Posterior cingulate gyrus (tissue), 11 donors: Measurements from ENCODE around the gene SERPINA12.
A peak's percentile ranks its signal among the peaks of the same experiment; 100 is the strongest.
"Not testable (repeated sequence)": the region's sequence is repeated elsewhere in the genome, so short reads cannot be mapped to it uniquely, and the experiment has no call there.

Source experiments
- DNase-seq, 10 donors: peaks; one replicate each; pipeline versions ENCODE4 v3.0.0 to v3.0.0-alpha.2; 2020 to 2021; ENCODE audit warnings: mixed read lengths in 3 of 10
- intact Hi-C: fragments of 100-400 bp; cut with DNase I; formaldehyde crosslinking; loops from one replicate; pipeline ENCODE4 v1.15.1; 2023

Gene SERPINA12

DNA sequence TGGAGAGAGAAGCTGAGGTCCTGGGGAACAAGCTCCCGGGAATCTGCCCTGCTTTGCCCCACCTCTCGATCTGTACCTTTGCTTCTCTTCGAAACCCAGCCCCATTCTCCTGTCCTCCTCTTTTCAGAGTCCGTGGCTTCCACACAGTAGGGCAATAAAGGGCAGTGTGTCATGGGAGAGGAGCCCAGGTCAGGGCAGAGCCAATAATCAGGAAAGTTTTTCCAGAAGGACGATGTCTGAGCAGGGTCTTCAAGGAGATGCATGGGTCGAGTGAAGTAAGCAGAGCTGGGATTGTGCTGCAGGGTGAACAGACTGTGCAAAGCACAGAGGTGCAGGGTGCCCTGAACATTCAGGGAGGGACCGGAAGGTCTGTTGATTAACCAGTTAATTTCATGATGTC lies 29.9 kb upstream of the SERPINA12 start:
- DNase-seq, result no peak
- intact Hi-C loops, result no loop called here

DNA sequence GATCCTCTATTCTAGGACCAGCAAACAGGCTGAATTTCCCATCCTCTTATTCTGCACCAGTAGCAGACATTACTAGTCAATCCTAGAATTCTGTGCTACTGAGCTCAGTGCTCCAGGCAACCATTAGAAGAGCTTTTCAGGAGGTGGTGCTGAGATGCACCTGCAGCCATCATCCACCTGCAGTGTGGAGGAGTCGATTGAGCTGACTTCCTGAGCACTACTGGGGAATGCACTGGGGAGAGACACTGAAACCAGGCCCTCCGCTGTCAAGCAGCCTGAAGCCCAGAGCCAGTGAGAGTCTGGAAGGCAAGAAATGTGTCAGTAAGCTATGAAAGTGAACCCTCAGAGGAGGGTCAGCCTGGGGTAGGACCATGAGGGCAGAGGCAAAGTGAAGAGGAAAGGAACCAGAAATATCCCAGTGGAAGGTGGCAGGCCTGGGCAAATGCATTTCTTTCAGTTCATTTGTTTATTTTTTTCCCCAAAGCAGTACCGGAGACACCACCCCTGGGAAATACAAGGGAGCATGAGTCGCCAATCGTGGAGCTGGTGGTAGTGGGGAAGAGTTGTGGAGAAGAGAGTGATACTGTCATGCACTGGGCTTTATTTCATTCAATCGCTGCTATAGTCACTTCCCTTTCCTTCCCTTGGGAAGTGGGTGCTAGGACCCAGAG lies 28.9 kb upstream of the SERPINA12 start:
- intact Hi-C loops, result no loop called here
- DNase-seq, result no peak

DNA sequence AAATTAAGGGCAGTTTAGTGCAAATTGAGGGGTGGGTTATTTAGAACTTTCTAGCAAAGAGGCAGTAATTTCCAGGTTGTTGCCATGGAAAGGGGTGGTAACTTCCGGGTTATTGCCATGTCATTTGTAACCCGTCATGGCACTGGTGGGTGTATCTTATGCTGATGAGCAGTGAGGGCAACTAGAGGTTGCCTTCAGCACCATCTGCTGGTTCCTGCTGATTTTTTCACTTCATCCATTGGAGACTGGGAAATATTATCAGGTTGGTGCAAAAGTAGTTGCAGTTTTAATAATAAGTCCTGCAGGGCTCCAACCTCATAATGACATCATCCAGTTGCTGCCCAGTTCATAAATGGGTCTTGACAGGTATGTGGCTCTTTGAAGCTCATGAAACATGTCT lies 27.6 kb upstream of the SERPINA12 start:
- no peak for DNase-seq

DNA sequence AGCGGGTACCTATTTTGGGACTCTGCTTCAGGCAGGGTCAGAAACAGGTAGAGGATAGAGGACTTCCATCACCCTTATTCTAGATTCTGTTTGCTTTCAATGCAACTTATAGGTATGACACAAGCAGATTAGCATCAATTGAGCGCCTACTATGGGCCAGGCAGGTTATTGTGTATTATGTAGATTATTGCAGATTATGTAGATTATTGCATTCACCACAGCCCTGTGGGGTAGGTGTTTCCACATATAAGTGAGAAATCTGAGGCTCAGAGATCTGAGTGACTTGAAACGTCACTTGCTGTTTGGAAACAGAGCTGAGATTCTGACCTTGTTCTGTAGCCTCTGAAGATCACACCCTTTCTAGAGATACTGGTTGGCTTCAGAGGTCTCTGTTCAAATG lies 26.2 kb upstream of the SERPINA12 start:
- intact Hi-C loops, result no loop called here
- no peak for DNase-seq

More for the DNA sequence above, 27.6 kb upstream of the SERPINA12 start:
- intact Hi-C loops, result no loop called here

DNA sequence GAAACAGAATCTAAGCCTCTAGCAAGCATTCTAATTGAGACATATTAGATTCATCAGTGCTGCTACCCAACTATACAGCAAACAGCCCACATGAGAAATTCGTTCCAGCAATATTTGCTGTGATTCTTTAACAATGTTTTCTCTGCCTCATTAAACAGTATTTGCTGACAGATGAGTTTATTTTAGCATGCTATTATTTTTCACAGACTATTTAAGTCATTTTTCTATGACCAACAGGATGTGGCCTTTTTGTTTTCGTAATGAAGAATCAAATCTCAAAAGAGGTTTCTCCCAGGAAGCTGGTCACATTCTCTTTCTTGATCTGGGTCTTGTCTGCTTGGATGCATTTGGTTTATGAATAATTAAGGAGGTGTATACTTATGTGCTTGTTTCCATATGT lies 23.2 kb upstream of the SERPINA12 start:
- intact Hi-C loops, result no loop called here
- no peak for DNase-seq

DNA sequence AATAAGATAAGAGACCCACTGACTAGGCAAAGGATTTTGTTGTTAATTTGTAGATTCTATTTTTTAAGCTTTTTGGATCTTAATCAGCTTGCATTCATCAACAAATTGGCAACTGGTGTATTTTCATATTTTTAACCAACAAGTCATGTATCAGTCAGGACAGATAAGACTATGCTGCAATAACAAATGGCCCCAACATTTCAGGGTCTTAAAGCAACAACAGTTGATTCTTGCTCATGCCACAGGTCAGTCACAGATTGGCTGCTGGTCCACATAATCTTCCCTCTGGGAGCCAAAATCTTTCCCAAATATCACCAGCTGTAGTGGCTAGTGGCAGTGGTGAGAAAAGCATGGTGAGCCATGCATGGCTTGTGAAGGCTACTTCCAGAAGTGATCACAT lies 21.9 kb upstream of the SERPINA12 start:
- intact Hi-C loops, result no loop called here

DNA sequence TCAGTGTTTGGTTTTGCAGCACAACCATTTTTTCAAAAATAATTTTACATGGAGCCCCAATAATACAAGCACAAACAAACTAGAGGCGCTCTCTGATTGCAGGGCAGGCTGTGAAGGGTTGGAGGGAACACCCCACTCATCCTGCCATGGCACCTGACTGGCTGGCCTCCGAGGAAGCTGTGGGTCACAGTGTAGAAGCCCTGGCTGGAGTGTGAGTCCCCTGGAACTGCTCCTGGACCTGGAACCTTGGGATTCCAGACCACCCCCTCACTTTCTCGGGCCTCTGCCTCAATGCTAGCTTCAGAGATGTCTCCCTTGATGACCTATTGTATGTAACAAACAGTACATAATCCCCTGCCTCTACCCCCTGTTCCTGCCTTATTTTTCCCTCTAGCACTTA lies 14.8 kb upstream of the SERPINA12 start:
- intact Hi-C loops, result no loop called here
- DNase-seq, result no peak

More for the DNA sequence above, 21.9 kb upstream of the SERPINA12 start:
- no peak for DNase-seq

DNA sequence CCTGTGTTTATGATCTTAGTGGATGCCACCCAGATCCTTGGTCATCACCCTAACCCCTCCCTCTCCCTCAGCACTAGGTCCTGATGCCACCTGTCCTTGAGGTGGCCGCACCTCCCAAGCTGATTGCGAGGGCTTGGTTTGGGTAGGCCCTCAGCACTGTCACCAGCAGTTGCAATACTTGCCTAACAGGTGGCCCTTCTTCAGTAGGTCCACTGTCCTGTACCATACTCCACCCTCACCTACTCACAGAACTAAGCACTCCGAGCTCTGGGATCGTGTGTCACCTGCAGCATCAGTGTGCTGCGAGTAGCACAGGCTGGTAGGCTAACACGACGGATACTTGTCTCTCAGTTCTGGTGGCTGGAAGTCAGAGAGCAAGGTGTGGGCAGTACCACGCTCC lies 14.0 kb upstream of the SERPINA12 start:
- intact Hi-C loops, result no loop called here
- DNase-seq, result no peak

DNA sequence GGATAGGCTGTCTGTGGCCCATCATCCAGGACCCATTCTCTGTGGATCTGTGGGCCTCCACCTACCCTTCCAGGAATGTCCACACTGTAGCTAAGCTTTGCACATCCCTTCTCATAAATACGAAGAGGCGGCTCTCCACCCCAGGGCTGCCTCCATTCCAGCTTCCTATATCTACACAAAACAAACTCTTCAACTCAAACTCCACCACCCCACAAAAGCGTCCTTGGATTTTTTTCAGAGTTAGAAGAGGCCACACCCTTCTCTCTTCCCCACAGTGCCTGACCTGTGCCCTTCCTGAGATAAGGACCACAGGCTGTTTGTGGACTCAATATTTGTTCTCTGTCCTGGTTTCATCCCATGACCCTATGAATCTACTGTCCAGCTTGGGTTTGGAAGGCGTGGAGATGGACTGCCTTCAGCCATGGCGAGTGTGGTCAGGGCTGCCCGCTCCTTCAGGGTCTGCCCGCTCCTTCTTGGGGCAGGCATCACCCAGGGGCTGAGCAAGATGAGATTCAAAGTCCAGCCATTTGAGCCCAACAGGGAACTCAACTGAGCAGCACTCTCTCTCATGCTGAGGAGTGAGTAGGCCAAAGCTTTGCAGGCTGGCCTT lies 13.0 kb upstream of the SERPINA12 start:
- intact Hi-C loops, result no loop called here
- DNase-seq, result no peak

DNA sequence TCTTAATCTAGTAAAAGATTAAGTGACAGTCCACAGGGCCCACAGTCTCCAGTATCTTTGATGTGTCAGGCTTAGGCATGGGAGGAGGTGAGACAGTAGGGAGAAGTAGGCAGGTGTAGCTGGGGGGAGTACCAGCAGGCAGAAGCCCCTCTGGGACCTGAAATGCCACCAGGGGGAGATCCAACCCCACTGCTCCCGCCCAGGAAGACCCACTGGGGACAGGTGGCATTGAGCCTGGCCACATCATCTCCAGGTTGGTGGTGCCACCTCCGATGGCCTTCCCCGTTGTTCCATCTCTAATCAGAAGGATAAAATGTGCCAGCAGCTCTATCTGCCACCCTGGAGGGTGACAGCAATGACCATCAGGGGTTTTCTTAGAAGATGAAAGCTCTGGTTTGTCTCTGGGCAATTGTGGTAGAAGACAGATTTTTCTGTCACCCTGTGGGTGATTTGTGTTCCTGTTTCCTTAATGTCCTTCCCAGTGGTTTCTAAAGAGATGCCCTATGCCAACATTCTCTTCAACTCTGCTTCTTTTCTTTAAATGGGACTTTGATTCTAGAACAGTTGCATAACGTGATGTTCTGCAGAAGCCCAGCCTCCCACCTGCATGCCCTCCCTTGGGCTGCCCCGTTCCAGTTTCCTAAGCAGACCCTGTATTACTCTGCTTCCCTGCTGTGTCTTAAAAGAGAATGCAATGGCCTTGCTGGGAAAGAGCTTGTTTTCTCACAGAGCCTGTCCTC lies 12.3 kb upstream of the SERPINA12 start:
- DNase-seq, result no peak
- intact Hi-C loops, result no loop called here

DNA sequence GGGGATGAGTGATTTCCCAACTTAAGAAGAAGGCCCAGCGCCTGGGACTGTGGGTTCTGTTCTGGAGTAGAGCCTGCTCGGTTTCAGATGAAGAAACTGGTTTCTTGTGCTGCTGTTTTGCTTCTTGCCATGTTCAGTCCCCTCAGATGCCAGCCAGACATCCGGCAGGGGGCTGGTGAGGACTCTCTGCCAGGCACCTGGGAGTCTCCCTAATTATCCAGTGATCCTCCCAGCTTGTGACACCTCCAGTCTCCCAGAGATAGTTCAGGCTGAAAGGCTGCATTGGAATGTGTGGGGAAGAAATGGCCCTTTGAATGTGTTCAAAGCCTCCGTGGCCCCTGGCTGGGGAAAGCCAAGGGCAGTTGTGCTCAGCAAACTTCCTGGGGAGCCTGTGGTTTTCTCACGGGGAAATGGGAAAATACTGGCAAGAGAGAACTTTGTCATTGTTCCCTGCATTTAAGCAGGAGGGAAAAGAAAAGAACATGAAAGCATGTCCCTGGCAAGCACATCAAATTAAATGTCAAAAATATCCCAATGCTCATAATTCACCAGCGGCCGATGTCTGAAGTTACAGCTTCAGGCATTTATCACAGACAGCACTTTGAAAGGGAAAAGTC lies 8.5 kb upstream of the SERPINA12 start:
- intact Hi-C loops, result no loop called here

DNA sequence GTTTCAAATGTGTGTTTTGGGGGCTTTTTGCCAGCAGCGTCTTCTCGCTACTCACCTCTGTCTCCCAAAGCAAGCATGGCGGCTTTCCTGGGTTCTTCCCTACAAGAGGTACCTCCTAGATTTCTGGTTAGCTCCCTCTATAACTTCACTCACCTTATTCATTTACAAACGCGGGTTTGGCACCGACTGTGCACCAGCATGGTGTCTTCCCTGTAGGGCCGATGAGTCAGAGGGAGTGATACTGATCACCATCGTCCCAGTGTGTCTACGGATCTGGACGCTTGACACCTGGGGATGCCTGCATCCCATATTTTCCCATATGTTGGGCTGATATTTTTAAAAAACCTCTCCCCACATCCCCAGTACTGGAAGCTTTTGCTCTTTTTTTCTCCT lies 8.0 kb upstream of the SERPINA12 start:
- intact Hi-C loops, result no loop called here
- DNase-seq, result no peak

More for the DNA sequence above, 8.5 kb upstream of the SERPINA12 start:
- DNase-seq, result no peak

DNA sequence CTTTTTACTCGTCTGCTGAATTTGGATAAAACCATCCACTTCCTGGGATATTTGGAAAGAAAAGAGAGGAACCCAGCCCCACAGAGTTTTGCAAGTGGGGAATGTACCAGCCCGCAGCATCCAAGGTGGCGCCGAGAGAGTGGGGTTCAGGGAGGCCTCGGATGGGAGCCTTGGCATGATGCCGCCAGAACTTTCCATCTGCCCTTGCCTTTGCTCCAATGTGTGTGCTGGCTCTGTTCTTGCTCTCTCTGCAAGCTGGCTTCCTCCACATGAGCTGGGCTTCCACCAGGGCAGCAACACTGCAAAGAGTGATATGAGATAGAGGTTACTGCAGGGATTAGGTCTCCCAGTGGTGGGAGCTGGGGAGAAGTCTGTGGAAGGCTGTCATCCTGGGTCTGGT lies 6.6 kb upstream of the SERPINA12 start:
- intact Hi-C loops, result no loop called here
- no peak for DNase-seq

DNA sequence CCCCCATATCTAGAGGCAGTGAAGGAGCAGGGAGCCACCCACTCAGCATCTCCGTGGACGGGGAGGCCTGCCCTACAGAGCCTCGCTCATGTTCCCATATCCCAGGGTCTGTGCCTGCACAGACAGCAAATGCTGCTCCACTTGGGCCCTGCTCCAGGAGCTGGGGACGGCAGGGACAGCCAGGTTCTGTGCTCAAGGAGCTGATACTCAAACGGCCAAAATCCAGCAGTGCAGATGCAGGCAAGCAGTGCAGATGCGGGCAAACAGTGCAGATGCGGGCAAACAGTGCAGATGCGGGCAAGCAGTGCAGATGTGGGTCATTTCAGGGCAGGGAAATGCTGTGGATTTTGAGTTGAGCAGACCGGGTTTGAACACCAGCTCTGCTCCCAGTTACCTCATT lies 6.2 kb upstream of the SERPINA12 start:
- intact Hi-C loops, result no loop called here
- DNase-seq, result no peak

DNA sequence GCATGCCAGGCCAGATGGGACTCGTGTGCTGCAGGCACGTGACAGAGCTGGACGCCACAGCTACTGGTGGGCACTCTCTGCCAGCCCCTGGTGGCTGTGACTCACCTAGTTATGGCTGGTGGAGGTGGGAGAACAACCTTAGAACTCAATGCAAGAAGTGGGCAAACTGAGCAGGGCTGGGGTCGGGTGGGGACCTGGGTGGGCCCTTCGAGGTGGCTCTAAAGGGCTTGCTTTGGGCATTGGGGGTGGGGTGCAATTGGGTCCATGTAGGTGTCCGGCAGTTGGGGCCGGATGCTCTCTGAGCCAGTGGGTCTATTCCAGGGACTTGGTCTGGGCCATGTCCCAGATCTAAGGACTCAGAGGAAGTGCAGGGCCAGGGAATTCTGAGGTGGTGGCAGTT lies 5.1 kb upstream of the SERPINA12 start:
- intact Hi-C loops, result no loop called here
- DNase-seq, result no peak

DNA sequence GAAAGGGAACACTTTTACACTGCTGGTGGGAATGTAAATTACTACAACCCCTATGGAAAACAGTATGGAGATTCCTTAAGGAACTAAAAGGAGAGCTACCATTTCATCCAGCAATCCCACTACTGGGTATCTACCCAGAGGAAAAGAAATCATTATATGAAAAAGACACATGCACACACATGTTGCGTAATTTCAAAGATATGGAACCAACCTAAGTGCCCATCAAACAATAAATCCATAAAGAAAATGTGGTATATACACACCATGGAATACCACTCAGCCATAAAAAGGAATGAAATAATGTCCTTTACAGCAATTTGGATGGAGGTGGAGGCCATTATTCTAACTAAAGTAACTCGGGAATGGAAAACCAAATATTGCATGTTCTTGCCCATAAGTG lies 1.2 kb upstream of the SERPINA12 start:
- intact Hi-C loops, DNase-seq: not testable (repeated sequence)

DNA sequence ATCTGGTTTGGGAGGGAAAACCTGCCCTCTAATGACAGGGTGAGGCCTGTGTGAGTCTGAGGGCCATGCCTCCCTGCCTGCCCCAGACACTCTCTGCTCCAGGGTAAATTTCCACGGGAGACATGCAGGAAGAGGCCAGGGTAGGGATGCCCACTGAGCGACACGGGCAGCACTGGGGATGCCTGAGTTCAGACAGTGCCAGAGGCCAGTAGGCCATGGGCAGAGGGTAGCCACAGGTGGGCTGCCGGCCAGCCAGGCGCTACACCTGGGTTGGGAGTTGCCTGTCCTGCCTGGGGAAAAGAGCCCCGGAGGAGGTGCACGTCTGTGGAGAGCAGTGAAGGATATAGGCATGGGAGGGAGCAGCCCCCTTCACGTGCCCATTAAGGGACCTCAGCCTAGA lies 3.6 kb downstream of the SERPINA12 start:
- DNase-seq, result peak in 1 of 10 donors; percentile 74
- intact Hi-C loops, result no loop called here

DNA sequence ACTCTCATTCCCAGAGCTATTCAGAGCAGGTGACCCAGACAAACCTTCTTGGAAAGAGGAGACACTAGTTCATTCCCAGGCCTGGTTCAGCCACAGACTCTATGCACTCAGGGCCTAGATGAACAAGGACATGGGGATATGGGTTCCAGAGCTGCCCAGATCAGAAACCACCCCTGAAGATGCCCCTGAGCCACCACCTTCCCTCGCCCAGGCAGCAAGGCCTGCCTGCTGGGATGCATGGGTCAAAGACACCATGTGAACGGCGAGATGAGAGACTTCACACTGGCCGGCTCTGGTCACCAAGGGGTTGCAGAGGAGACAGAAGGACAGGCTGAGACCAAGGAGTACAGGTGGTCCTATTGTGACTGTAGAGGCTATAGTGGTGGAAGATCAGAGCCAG lies 4.1 kb downstream of the SERPINA12 start:
- intact Hi-C loops, result no loop called here
- DNase-seq, result peak in 1 of 10 donors; percentile 22

DNA sequence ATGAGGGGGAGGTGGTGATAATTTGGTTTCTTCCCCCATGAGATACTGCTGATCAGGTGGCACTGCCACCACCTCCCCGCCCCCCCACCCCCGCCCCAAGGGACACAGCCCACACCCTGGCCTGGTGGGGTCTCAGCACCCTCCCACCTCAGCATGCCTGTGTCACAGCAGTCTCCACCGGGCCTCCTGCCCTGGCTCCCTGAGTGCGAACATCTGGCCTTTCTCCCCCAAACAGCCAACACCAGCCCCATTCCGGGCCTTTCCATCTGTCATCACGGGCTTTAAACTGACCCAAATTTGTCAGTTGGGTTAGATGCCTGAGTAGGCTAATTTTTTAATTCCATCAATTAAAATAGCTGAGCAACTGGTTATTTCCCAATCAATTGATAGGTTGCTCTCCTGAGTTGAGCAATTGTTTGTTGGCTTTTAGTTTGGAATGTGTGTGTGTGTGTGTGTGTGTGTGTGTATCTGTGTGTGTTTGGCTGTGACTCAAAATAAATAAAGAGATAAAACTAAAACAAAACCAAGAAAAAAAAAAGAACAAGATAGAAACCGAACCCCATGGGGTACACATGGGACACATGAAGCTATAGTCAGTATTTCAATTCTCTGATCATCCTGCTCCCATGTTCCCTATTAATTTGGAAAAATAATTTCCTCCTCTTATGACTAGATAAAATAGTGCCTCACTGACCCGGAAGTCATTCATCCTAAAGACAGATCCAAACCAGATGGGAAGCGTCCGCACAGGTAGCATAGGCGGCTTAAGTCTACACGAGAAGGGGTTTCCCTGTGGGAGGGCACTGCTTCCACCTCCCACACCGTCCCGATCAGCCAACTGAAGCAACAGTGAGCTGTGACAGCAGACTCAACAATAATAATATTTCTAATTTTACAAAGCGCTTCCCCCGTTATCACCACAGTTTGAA lies 7.4 kb downstream of the SERPINA12 start:
- intact Hi-C loops, result no loop called here
- no peak for DNase-seq

DNA sequence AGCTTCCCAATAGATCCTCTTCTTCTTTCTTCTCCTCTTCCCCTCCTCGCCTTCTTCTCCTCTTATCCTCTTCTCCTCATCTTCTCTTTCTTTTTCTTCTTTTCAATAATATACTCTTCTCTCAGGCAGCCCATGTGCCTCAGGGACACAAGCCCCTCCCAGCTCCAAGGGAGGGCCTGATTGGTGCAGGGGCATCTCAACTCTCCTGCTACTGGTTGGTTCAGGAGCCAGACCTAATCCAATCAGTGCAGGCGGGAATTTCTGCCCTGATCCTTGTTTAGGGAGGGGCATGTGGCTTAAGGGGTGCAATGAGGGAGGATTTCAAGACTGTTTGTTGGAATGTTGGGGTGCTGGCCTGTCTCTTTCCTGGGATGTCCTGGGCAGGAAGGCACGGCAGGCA lies 9.0 kb downstream of the SERPINA12 start:
- intact Hi-C loops, result no loop called here
- DNase-seq, result no peak
